OCI-LY1 (cell line): ENCODE measurements around the gene C10orf120.

Source experiments
- H2AFZ ChIP-seq: fragments of 200-600 bp; sonication (generic), shearing (Covaris generic); 2 replicates; pipeline ENCODE4 v1.6.0; 2014; ENCODE audit warnings: antibody characterized with exemption, mild to moderate bottlenecking, low read length
- H3F3A ChIP-seq: fragments of 200-600 bp; sonication (generic), shearing (Covaris generic); 2 replicates; pipeline ENCODE4 v1.6.0; 2014; ENCODE audit warnings: mild to moderate bottlenecking, antibody characterized with exemption, low read length, moderate library complexity; ENCODE audit not compliant: insufficient read depth
- H3K27ac ChIP-seq: fragments of 200-600 bp; sonication (generic); 2 replicates; pipeline ENCODE4 v1.5.1; 2014; ENCODE audit warnings: low read length, mixed run types, mild to moderate bottlenecking, low read depth; ENCODE audit not compliant: poor library complexity, severe bottlenecking
- H3K27me3 ChIP-seq: fragments of 200-600 bp; sonication (generic); 2 replicates; pipeline ENCODE4 v1.6.0; 2014; ENCODE audit warnings: antibody characterized with exemption, mild to moderate bottlenecking, low read length, moderate library complexity; ENCODE audit not compliant: insufficient read depth
- H3K36me3 ChIP-seq: fragments of 200-600 bp; sonication (generic); 2 replicates; pipeline ENCODE4 v1.6.1; 2014; ENCODE audit warnings: mild to moderate bottlenecking, antibody characterized with exemption, low read length, moderate library complexity, mixed read lengths; ENCODE audit not compliant: insufficient read depth
- H3K4me1 ChIP-seq: fragments of 200-600 bp; sonication (generic); 2 replicates; pipeline ENCODE4 v1.5.1; 2014; ENCODE audit warnings: mild to moderate bottlenecking, low read length, moderate library complexity; ENCODE audit not compliant: insufficient read depth, severe bottlenecking
- H3K4me2 ChIP-seq: fragments of 200-600 bp; sonication (generic), shearing (Covaris generic); 2 replicates; pipeline ENCODE4 v1.6.1; 2014; ENCODE audit warnings: low read length
- H3K4me3 ChIP-seq: fragments of 200-600 bp; sonication (generic); 2 replicates; pipeline ENCODE4 v1.5.1; 2014; ENCODE audit warnings: low read length, low read depth, mild to moderate bottlenecking, mixed read lengths; ENCODE audit not compliant: poor library complexity, severe bottlenecking
- H3K79me2 ChIP-seq: fragments of 200-600 bp; shearing (Covaris generic); 2 replicates; pipeline ENCODE4 v1.6.1; 2016; ENCODE audit warnings: mixed run types, low read length, mixed read lengths; ENCODE audit not compliant: insufficient read depth
- H3K9ac ChIP-seq: fragments of 200-600 bp; sonication (generic), shearing (Covaris generic); 2 replicates; pipeline ENCODE4 v1.6.1; 2014; ENCODE audit warnings: mild to moderate bottlenecking, low read length, mixed read lengths
- H3K9me2 ChIP-seq: fragments of 200-600 bp; sonication (generic), shearing (Covaris generic); 2 replicates; pipeline ENCODE4 v1.6.1; 2014; ENCODE audit warnings: low read depth, mild to moderate bottlenecking, low read length, mixed read lengths
- H3K9me3 ChIP-seq: fragments of 200-600 bp; shearing (Covaris generic); 2 replicates; pipeline ENCODE4 v1.6.1; 2014; ENCODE audit warnings: low read length, mixed read lengths
- H4K20me1 ChIP-seq: fragments of 200-600 bp; sonication (generic), shearing (Covaris generic); 2 replicates; pipeline ENCODE4 v1.6.0; 2016; ENCODE audit warnings: mild to moderate bottlenecking, low read length; ENCODE audit not compliant: insufficient read depth
- EZH2 ChIP-seq: fragments of 200-600 bp; sonication (generic), shearing (Covaris generic); IDR thresholded peaks from 2 replicates; pipeline ENCODE4 v1.8.0; 2017; ENCODE audit warnings: borderline replicate concordance, mixed run types, mild to moderate bottlenecking, antibody characterized with exemption, low read length, moderate library complexity, mixed read lengths
- TF ChIP-seq, protein P1 (sequence below): fragments of 200-600 bp; sonication (generic), shearing (Covaris generic); IDR thresholded peaks from 2 replicates; pipeline ENCODE4 v1.5.1; 2017; ENCODE audit warnings: mild to moderate bottlenecking, antibody characterized with exemption, low read length, moderate library complexity, mixed read lengths

Gene C10orf120

DNA sequence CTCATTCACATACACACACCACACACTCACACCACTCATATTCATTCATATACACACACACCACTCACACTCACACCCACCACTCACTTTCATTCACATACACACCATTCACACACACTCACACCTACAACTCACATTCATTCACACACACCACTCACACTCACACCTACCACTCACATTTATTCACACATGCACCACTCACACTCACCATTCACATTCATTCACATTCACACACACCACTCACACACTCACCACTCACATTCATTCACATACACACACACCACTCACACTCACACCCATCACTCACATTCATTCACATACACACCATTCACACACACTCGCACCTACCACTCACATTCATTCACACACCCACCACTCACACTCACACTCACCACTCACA lies 25.4 kb upstream of the C10orf120 start:
- no peaks in the 10 kb centered on the region for H3F3A ChIP-seq
- H3K9ac ChIP-seq, result no peak overlapping the region
- H3K79me2 ChIP-seq, result no peaks in the 10 kb centered on the region
- no peak overlapping the region for H3K4me2 ChIP-seq
- no peaks in the 10 kb centered on the region for H4K20me1 ChIP-seq
- H3K4me3 ChIP-seq, result no peak overlapping the region
- no peaks in the 10 kb centered on the region for H3K9me3 ChIP-seq
- no peak overlapping the region for H2AFZ ChIP-seq
- H3K9me2 ChIP-seq, result no peaks in the 10 kb centered on the region
- H3K4me1 ChIP-seq, result no peaks in the 10 kb centered on the region
- no peaks in the 10 kb centered on the region for H3K27me3 ChIP-seq
- H3K36me3 ChIP-seq, result no peaks in the 10 kb centered on the region
- H3K27ac ChIP-seq, result no peak overlapping the region
- TF ChIP-seq, protein P1, sequence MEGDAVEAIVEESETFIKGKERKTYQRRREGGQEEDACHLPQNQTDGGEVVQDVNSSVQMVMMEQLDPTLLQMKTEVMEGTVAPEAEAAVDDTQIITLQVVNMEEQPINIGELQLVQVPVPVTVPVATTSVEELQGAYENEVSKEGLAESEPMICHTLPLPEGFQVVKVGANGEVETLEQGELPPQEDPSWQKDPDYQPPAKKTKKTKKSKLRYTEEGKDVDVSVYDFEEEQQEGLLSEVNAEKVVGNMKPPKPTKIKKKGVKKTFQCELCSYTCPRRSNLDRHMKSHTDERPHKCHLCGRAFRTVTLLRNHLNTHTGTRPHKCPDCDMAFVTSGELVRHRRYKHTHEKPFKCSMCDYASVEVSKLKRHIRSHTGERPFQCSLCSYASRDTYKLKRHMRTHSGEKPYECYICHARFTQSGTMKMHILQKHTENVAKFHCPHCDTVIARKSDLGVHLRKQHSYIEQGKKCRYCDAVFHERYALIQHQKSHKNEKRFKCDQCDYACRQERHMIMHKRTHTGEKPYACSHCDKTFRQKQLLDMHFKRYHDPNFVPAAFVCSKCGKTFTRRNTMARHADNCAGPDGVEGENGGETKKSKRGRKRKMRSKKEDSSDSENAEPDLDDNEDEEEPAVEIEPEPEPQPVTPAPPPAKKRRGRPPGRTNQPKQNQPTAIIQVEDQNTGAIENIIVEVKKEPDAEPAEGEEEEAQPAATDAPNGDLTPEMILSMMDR, result no peak
- no peak for TF ChIP-seq EZH2

DNA sequence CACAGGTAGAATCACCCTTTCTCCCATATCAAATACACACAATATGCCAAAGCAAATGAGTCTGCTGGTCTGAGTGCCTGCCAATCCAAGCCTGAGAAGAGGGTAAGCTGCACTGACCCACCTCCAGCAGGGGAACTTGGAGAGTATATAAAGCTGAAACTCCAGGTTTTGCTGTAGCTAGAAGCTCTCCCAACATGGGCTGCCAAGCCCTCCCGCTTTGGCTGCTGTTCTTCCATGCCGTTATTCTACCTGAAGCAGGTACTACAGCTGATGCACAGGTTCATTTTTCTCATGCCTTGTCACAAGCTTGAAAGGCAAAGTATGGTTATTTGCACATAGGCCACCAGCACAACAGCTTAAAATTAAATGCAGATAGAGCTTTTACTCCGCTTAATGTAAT lies 21.5 kb upstream of the C10orf120 start:
- no peaks in the 10 kb centered on the region for H4K20me1 ChIP-seq
- no peak overlapping the region for H2AFZ ChIP-seq
- no peak overlapping the region for H3K9ac ChIP-seq
- no peak overlapping the region for H3K27ac ChIP-seq
- H3K27me3 ChIP-seq, result no peaks in the 10 kb centered on the region; the same call in 1 of the 2 replicates
- no peaks in the 10 kb centered on the region for H3K9me2 ChIP-seq
- H3K4me1 ChIP-seq, result no peaks in the 10 kb centered on the region
- H3K4me3 ChIP-seq, result no peak overlapping the region
- no peaks in the 10 kb centered on the region for H3K79me2 ChIP-seq
- H3K9me3 ChIP-seq, result no peaks in the 10 kb centered on the region
- H3K36me3 ChIP-seq, result no peaks in the 10 kb centered on the region
- no peak overlapping the region for H3K4me2 ChIP-seq
- TF ChIP-seq, protein P1, result no peak
- no peak for TF ChIP-seq EZH2
- H3F3A ChIP-seq, result no peaks in the 10 kb centered on the region

DNA sequence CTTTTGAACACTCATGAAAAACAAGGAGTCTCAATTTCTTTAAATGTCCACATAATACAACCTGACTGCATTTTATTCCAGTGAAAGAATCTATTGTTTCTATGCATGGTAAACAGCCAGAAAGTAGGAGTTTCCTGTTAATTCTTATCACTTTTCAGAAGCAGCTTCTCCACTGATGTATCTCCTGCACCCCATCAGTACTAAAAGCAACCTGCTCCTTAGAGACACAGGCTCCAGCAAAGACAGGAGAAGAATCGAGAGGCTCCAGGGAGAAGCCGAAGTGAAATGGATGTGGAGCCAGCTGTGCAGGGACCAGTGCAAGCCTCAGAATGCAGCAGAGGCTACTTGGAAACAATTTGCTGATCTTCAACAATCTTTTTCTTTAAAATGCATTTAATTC lies 16.4 kb upstream of the C10orf120 start:
- Histone ChIP-seq H4K20me1 (no peaks in the 10 kb centered on the region), H3F3A (no peaks in the 10 kb centered on the region), H3K79me2 (no peaks in the 10 kb centered on the region), H3K36me3 (no peaks in the 10 kb centered on the region), H3K4me1 (no peaks in the 10 kb centered on the region), H3K9me2 (no peaks in the 10 kb centered on the region), H2AFZ (no peak overlapping the region), H3K27me3 (no peaks in the 10 kb centered on the region; the same call in 1 of the 2 replicates), H3K4me3 (no peak overlapping the region), H3K27ac (no peak overlapping the region), H3K9ac (no peak overlapping the region), H3K9me3 (no peaks in the 10 kb centered on the region), H3K4me2 (no peak overlapping the region)
- TF ChIP-seq, protein P1, result no peak
- TF ChIP-seq EZH2, result no peak
